Vagina (tissue), 2 donors: Measurements from ENCODE around the gene PLEKHA6.

Experiments used
- POLR2A ChIP-seq, 2 donors: fragments of 450-650 bp; IDR thresholded peaks; one replicate each; pipeline ENCODE4 v1.6.1; 2017; ENCODE audit warnings: antibody characterized with exemption in 2 of 2, mild to moderate bottlenecking in 2 of 2, moderate library complexity in 2 of 2
- TF ChIP-seq, protein P1 (sequence below), 3 experiments: fragments of 450-650 bp in 2 of 3; fragments of 200-600 bp in 1 of 3; sonication (generic) in 1 of 3; IDR thresholded peaks; one replicate each; pipeline ENCODE4 v1.5.1; 2017 to 2019; ENCODE audit warnings: antibody characterized with exemption in 3 of 3, mild to moderate bottlenecking in 2 of 3, moderate library complexity in 2 of 3

DNA sequence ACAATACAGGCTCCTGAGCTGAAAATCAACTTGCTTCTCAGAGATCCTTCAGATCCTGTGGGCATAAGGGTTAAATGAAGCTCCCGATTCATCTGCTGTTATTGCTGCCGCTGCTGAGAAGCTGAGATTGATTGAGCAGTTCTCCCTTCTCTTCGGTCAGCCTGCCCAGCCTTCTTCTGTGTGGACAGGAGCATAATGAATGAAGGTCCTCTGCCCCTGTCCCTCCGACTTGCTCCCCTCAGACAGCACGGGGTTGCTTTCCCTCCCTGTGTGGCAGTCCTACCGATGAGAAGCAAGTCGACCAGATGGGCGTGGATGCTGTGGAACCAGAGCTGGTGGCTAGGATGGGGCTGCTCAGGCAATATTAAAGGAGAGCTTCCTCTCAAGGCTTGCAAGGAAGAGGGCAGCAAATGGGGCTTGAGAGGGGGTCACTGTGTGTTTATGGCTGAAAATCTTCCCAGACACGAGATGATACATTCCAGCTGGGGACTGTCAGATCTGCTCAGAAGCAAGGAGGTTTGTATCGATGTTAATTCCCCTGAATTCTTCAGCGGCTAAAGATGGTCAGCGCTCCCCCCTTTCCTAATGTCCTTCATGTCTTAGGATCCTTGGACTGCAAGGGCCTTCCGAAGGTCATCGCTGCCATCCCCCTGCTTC, 82.0 kb downstream of the PLEKHA6 start:
- TF ChIP-seq, protein P1, sequence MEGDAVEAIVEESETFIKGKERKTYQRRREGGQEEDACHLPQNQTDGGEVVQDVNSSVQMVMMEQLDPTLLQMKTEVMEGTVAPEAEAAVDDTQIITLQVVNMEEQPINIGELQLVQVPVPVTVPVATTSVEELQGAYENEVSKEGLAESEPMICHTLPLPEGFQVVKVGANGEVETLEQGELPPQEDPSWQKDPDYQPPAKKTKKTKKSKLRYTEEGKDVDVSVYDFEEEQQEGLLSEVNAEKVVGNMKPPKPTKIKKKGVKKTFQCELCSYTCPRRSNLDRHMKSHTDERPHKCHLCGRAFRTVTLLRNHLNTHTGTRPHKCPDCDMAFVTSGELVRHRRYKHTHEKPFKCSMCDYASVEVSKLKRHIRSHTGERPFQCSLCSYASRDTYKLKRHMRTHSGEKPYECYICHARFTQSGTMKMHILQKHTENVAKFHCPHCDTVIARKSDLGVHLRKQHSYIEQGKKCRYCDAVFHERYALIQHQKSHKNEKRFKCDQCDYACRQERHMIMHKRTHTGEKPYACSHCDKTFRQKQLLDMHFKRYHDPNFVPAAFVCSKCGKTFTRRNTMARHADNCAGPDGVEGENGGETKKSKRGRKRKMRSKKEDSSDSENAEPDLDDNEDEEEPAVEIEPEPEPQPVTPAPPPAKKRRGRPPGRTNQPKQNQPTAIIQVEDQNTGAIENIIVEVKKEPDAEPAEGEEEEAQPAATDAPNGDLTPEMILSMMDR (IDR thresholded peaks at IDR 0.05): no peak
- no peak for TF ChIP-seq POLR2A (IDR thresholded peaks at IDR 0.05)
